Tibial artery (tissue), 4 donors: ENCODE results near the gene ANGPTL8.
A peak's percentile ranks its signal among the peaks of the same experiment; 100 is the strongest.

Experiments
- DNase-seq, 2 donors: peaks; one replicate each; pipeline ENCODE4 v3.0.0-alpha.2; 2019
- H3K27ac ChIP-seq, 2 donors: fragments of 200-600 bp; sonication (generic) in 1 of 2; 1 replicate in 1 of 2; 2 replicates in 1 of 2; pipeline ENCODE4 v1.5.1; 2018 to 2019; ENCODE audit warnings: mild to moderate bottlenecking in 1 of 2
- H3K27me3 ChIP-seq, 2 donors: fragments of 200-600 bp; sonication (generic) in 1 of 2; one replicate each; pipeline versions ENCODE4 v1.5.1 to v1.6.0; 2016 to 2019
- H3K36me3 ChIP-seq, 3 donors: fragments of 200-600 bp; sonication (generic) in 2 of 3; one replicate each; pipeline ENCODE4 v1.5.1; 2016 to 2019; ENCODE audit warnings: mild to moderate bottlenecking in 2 of 3
- H3K4me1 ChIP-seq, 4 donors: fragments of 200-600 bp; sonication (generic) in 2 of 4; 1 replicate in 3 of 4; 2 replicates in 1 of 4; pipeline ENCODE4 v1.5.1; 2016 to 2019
- H3K4me3 ChIP-seq, 2 donors: fragments of 200-600 bp; sonication (generic) in 1 of 2; 1 replicate in 1 of 2; 2 replicates in 1 of 2; pipeline ENCODE4 v1.5.1; 2018 to 2019; ENCODE audit warnings: mild to moderate bottlenecking in 2 of 2
- H3K9me3 ChIP-seq, 3 donors: fragments of 200-600 bp; sonication (generic) in 1 of 3; one replicate each; pipeline ENCODE4 v1.5.1; 2016 to 2019
- intact Hi-C: fragments of 100-400 bp; cut with DNase I; formaldehyde crosslinking; loops from one replicate; pipeline ENCODE4 v1.15.0; 2023; ENCODE audit warnings: low total_unique reads
- TF ChIP-seq, protein P1 (sequence below), 2 experiments: fragments of 200-600 bp in 1 of 2; fragments of 450-650 bp in 1 of 2; IDR thresholded peaks; one replicate each; pipeline ENCODE4 v1.5.1; 2017 to 2019; ENCODE audit warnings: antibody characterized with exemption in 2 of 2, mild to moderate bottlenecking in 1 of 2, moderate library complexity in 1 of 2

The ANGPTL8 gene

DNA sequence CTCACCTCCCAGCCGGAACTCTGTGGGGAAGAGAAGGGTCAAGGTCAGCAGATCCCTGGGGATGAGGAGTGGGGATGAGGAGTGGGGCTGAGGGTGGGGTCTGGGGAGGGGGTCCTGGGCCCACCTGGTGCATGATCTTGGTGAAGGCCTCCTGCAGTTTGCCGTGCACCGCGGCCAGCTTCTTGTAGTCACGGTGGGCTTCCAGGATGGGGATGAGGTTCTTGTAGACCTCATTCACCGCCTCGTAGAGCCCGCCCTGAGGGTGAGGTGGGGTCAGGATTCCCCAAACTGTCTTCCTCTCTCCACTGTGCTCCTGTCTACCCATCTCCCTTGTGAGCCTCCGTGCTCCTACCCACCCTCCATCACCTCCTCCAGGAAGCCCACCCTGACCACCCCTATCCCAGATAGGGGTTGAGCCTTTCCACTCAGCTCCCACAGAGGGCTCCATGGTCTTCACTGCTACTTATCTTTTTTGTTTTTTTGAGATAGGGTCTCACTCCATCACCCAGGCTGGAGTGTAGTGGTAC, 35.3 kb upstream of the ANGPTL8 start:
- TF ChIP-seq, protein P1, sequence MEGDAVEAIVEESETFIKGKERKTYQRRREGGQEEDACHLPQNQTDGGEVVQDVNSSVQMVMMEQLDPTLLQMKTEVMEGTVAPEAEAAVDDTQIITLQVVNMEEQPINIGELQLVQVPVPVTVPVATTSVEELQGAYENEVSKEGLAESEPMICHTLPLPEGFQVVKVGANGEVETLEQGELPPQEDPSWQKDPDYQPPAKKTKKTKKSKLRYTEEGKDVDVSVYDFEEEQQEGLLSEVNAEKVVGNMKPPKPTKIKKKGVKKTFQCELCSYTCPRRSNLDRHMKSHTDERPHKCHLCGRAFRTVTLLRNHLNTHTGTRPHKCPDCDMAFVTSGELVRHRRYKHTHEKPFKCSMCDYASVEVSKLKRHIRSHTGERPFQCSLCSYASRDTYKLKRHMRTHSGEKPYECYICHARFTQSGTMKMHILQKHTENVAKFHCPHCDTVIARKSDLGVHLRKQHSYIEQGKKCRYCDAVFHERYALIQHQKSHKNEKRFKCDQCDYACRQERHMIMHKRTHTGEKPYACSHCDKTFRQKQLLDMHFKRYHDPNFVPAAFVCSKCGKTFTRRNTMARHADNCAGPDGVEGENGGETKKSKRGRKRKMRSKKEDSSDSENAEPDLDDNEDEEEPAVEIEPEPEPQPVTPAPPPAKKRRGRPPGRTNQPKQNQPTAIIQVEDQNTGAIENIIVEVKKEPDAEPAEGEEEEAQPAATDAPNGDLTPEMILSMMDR (IDR thresholded peaks at IDR 0.05) = no peak
- DNase-seq = no peak
- Histone ChIP-seq H3K4me1 (peaks cover 0 to 49% (median 33%) of the 10 kb centered on the region in 4 donors), H3K27me3 (no peaks in the 10 kb centered on the region), H3K36me3 (peaks cover 0 to 34% (median 10%) of the 10 kb centered on the region in 3 donors), H3K27ac (peak overlapping the region; percentile 94 to 98), H3K9me3 (no peaks in the 10 kb centered on the region), H3K4me3 (peak overlapping the region; percentile 18 to 30)
- intact Hi-C loops = loop anchor here (2.0 to 5.0 kb wide), 2 partner anchors 67 to 117 kb away; partner anchors contain the start of gene LDLR

- DNase-seq = peak; percentile 68 to 87
- H3K4me3 ChIP-seq = no peak overlapping the region
- intact Hi-C loops = loop anchor here (2.0 to 5.0 kb wide), 2 partner anchors 68 to 118 kb away; partner anchors contain the start of gene LDLR
- peaks cover 0 to 41% (median 28%) of the 10 kb centered on the region in 4 donors for H3K4me1 ChIP-seq
- no peaks in the 10 kb centered on the region for H3K27me3 ChIP-seq
- H3K27ac ChIP-seq = peak overlapping the region; percentile 94 to 98
- H3K36me3 ChIP-seq = peaks cover 0 to 37% (median 10%) of the 10 kb centered on the region in 3 donors
- TF ChIP-seq, protein P1 (IDR thresholded peaks at IDR 0.05) = no peak
- no peaks in the 10 kb centered on the region for H3K9me3 ChIP-seq
Observed at GRCh38 chr19:11204943-11205349, 34.5 kb upstream of the ANGPTL8 start.

- Histone ChIP-seq H3K9me3 (no peaks in the 10 kb centered on the region), H3K27me3 (no peaks in the 10 kb centered on the region), H3K36me3 (peaks cover 0 to 33% (median 5%) of the 10 kb centered on the region in 3 donors), H3K4me1 (peaks cover 0 to 38% (median 28%) of the 10 kb centered on the region in 4 donors), H3K4me3 (no peak overlapping the region), H3K27ac (peak overlapping the region; percentile 94 to 98)
- DNase-seq = no peak
- TF ChIP-seq, protein P1 (IDR thresholded peaks at IDR 0.05) = no peak
- intact Hi-C loops = loop anchor here (2.0 kb wide), 1 partner anchor 69 kb away; no protein-coding TSS in a partner anchor
Observed at GRCh38 chr19:11205939-11206570, 33.4 kb upstream of the ANGPTL8 start.

- TF ChIP-seq, protein P1 (IDR thresholded peaks at IDR 0.05) = no peak
- no peaks in the 10 kb centered on the region for H3K9me3 ChIP-seq
- no peak for DNase-seq
- no peak overlapping the region for H3K27ac ChIP-seq
- H3K36me3 ChIP-seq = peaks cover 0 to 52% (median 0%) of the 10 kb centered on the region in 3 donors
- intact Hi-C loops = loop anchor here (2.0 kb wide), 1 partner anchor 170 kb away; no protein-coding TSS in a partner anchor
- H3K4me3 ChIP-seq = no peak overlapping the region
- H3K27me3 ChIP-seq = no peaks in the 10 kb centered on the region
- H3K4me1 ChIP-seq = peaks cover 0 to 17% (median 16%) of the 10 kb centered on the region in 4 donors
Observed at GRCh38 chr19:11208561-11209471, 30.6 kb upstream of the ANGPTL8 start.
